Measurements from ENCODE around the gene KIF26B.

GRCh38 chr1:245261786-245262185 is 107.0 kb downstream of the KIF26B start:
- TF ChIP-seq EP300 (IDR thresholded peaks at IDR 0.05) (no peak), CTCF (IDR thresholded peaks at IDR 0.05) (no peak)

Measured in tibial nerve (tissue), 4 donors.